ENCODE results near the gene NINL. TPM values are rescaled to one million over a fixed set of nuclear protein-coding genes. Genes with fewer than 3 reads are reported as not detected.
A peak's percentile ranks its signal among the peaks of the same experiment; 100 is the strongest.
"Not testable (repeated sequence)": the region's sequence is repeated elsewhere in the genome, so short reads cannot be mapped to it uniquely, and the experiment has no call there.

The NINL gene
- polyA plus RNA-seq, 1 donor = 30.9 TPM

GRCh38 chr20:25561771-25562170, 23.6 kb downstream of the NINL start:
- not testable (repeated sequence) for DNase-seq; H3K27ac ChIP-seq (ENCODE audit: low read length); H3K9me3 ChIP-seq (ENCODE audit: control insufficient read depth, low read depth, low read length); H3K36me3 ChIP-seq (ENCODE audit: control insufficient read depth, insufficient read depth, low read length); H3K27me3 ChIP-seq (ENCODE audit: control insufficient read depth, insufficient read depth, low read length); H3K4me1 ChIP-seq (ENCODE audit: control insufficient read depth, insufficient read depth, low read length); H3K4me3 ChIP-seq (ENCODE audit: low read length)
- WGBS (ENCODE audit: insufficient coverage, low lambda C conversion rate) = no CpG with 5 or more reads among the region's 31 CpGs

- no peak overlapping the region for H3K4me3 ChIP-seq (ENCODE audit: low read length)
- H3K27ac ChIP-seq (ENCODE audit: low read length) = no peak overlapping the region
- H3K4me1 ChIP-seq (ENCODE audit: control insufficient read depth, insufficient read depth, low read length) = peaks cover 18% of the 10 kb centered on the region
- peak in 1 of 2 donors; percentile 43 for DNase-seq
- no CpG with 5 or more reads among the region's 6 CpGs for WGBS (ENCODE audit: insufficient coverage, low lambda C conversion rate)
- no peaks in the 10 kb centered on the region for H3K36me3 ChIP-seq (ENCODE audit: control insufficient read depth, insufficient read depth, low read length)
- H3K27me3 ChIP-seq (ENCODE audit: control insufficient read depth, insufficient read depth, low read length) = no peaks in the 10 kb centered on the region
- H3K9me3 ChIP-seq (ENCODE audit: control insufficient read depth, low read depth, low read length) = no peaks in the 10 kb centered on the region
Measured at GRCh38 chr20:25553819-25554296, 31.5 kb downstream of the NINL start.

GRCh38 chr20:25552977-25553376, 32.4 kb downstream of the NINL start:
- peaks cover 25% of the 10 kb centered on the region for H3K4me1 ChIP-seq (ENCODE audit: control insufficient read depth, insufficient read depth, low read length)
- no peak for DNase-seq
- H3K4me3 ChIP-seq (ENCODE audit: low read length) = no peak overlapping the region
- no peaks in the 10 kb centered on the region for H3K36me3 ChIP-seq (ENCODE audit: control insufficient read depth, insufficient read depth, low read length)
- H3K27ac ChIP-seq (ENCODE audit: low read length) = no peak overlapping the region
- H3K27me3 ChIP-seq (ENCODE audit: control insufficient read depth, insufficient read depth, low read length) = no peaks in the 10 kb centered on the region
- H3K9me3 ChIP-seq (ENCODE audit: control insufficient read depth, low read depth, low read length) = peaks cover 5% of the 10 kb centered on the region
- WGBS (ENCODE audit: insufficient coverage, low lambda C conversion rate) = no CpG with 5 or more reads among the region's 5 CpGs

GRCh38 chr20:25551413-25552215, 33.7 kb downstream of the NINL start:
- no peak for DNase-seq
- Histone ChIP-seq H3K9me3 (ENCODE audit: control insufficient read depth, low read depth, low read length) (peaks cover 5% of the 10 kb centered on the region), H3K27ac (ENCODE audit: low read length) (no peak overlapping the region), H3K27me3 (ENCODE audit: control insufficient read depth, insufficient read depth, low read length) (no peaks in the 10 kb centered on the region), H3K4me3 (ENCODE audit: low read length) (no peak overlapping the region), H3K36me3 (ENCODE audit: control insufficient read depth, insufficient read depth, low read length) (peaks cover 2% of the 10 kb centered on the region), H3K4me1 (ENCODE audit: control insufficient read depth, insufficient read depth, low read length) (peaks cover 25% of the 10 kb centered on the region)
- WGBS (ENCODE audit: insufficient coverage, low lambda C conversion rate) = no CpG with 5 or more reads among the region's 6 CpGs

- no CpG with 5 or more reads among the region's 7 CpGs for WGBS (ENCODE audit: insufficient coverage, low lambda C conversion rate)
- peak overlapping the region; percentile 15 for H3K27ac ChIP-seq (ENCODE audit: low read length)
- DNase-seq = peak in 1 of 2 donors; percentile 31
Measured at GRCh38 chr20:25550645-25551337, 34.5 kb downstream of the NINL start.

GRCh38 chr20:25549843-25550477, 35.4 kb downstream of the NINL start:
- peak in 1 of 2 donors; percentile 26 for DNase-seq
- peak overlapping the region; percentile 63 for H3K27ac ChIP-seq (ENCODE audit: low read length)
- no peak overlapping the region for H3K4me3 ChIP-seq (ENCODE audit: low read length)
- H3K9me3 ChIP-seq (ENCODE audit: control insufficient read depth, low read depth, low read length) = peaks cover 5% of the 10 kb centered on the region
- H3K36me3 ChIP-seq (ENCODE audit: control insufficient read depth, insufficient read depth, low read length) = peaks cover 2% of the 10 kb centered on the region
- WGBS (ENCODE audit: insufficient coverage, low lambda C conversion rate) = no CpG with 5 or more reads among the region's 10 CpGs
- H3K27me3 ChIP-seq (ENCODE audit: control insufficient read depth, insufficient read depth, low read length) = no peaks in the 10 kb centered on the region
- peaks cover 25% of the 10 kb centered on the region for H3K4me1 ChIP-seq (ENCODE audit: control insufficient read depth, insufficient read depth, low read length)

More at GRCh38 chr20:25550645-25551337, 34.5 kb downstream of the NINL start:
- not testable (repeated sequence) for H3K27me3 ChIP-seq (ENCODE audit: control insufficient read depth, insufficient read depth, low read length); H3K9me3 ChIP-seq (ENCODE audit: control insufficient read depth, low read depth, low read length); H3K36me3 ChIP-seq (ENCODE audit: control insufficient read depth, insufficient read depth, low read length); H3K4me3 ChIP-seq (ENCODE audit: low read length)
- H3K4me1 ChIP-seq (ENCODE audit: control insufficient read depth, insufficient read depth, low read length) = peaks cover 25% of the 10 kb centered on the region

GRCh38 chr20:25549172-25549773, 36.1 kb downstream of the NINL start:
- Histone ChIP-seq H3K27ac (ENCODE audit: low read length) (peak overlapping the region; percentile 63), H3K4me3 (ENCODE audit: low read length) (no peak overlapping the region), H3K27me3 (ENCODE audit: control insufficient read depth, insufficient read depth, low read length) (no peaks in the 10 kb centered on the region), H3K4me1 (ENCODE audit: control insufficient read depth, insufficient read depth, low read length) (peaks cover 25% of the 10 kb centered on the region), H3K9me3 (ENCODE audit: control insufficient read depth, low read depth, low read length) (peaks cover 5% of the 10 kb centered on the region), H3K36me3 (ENCODE audit: control insufficient read depth, insufficient read depth, low read length) (peaks cover 2% of the 10 kb centered on the region)
- WGBS (ENCODE audit: insufficient coverage, low lambda C conversion rate) = no CpG with 5 or more reads among the region's 15 CpGs
- DNase-seq = peak in 1 of 2 donors; percentile 65

- Histone ChIP-seq H3K9me3 (ENCODE audit: control insufficient read depth, low read depth, low read length) (peaks cover 5% of the 10 kb centered on the region), H3K27ac (ENCODE audit: low read length) (peak overlapping the region; percentile 63), H3K4me1 (ENCODE audit: control insufficient read depth, insufficient read depth, low read length) (peaks cover 24% of the 10 kb centered on the region), H3K4me3 (ENCODE audit: low read length) (no peak overlapping the region), H3K36me3 (ENCODE audit: control insufficient read depth, insufficient read depth, low read length) (peaks cover 2% of the 10 kb centered on the region), H3K27me3 (ENCODE audit: control insufficient read depth, insufficient read depth, low read length) (no peaks in the 10 kb centered on the region)
- no peak for DNase-seq
- no CpG with 5 or more reads among the region's 14 CpGs for WGBS (ENCODE audit: insufficient coverage, low lambda C conversion rate)
Measured at GRCh38 chr20:25548613-25549086, 36.7 kb downstream of the NINL start.

- WGBS (ENCODE audit: insufficient coverage, low lambda C conversion rate) = no CpG with 5 or more reads among the region's 3 CpGs
- H3K4me1 ChIP-seq (ENCODE audit: control insufficient read depth, insufficient read depth, low read length) = peaks cover 23% of the 10 kb centered on the region
- peaks cover 5% of the 10 kb centered on the region for H3K9me3 ChIP-seq (ENCODE audit: control insufficient read depth, low read depth, low read length)
- peaks cover 2% of the 10 kb centered on the region for H3K36me3 ChIP-seq (ENCODE audit: control insufficient read depth, insufficient read depth, low read length)
- H3K4me3 ChIP-seq (ENCODE audit: low read length) = no peak overlapping the region
- no peaks in the 10 kb centered on the region for H3K27me3 ChIP-seq (ENCODE audit: control insufficient read depth, insufficient read depth, low read length)
- H3K27ac ChIP-seq (ENCODE audit: low read length) = no peak overlapping the region
- DNase-seq = no peak
Measured at GRCh38 chr20:25547999-25548398, 37.3 kb downstream of the NINL start.

GRCh38 chr20:25547063-25547462, 38.3 kb downstream of the NINL start:
- WGBS (ENCODE audit: insufficient coverage, low lambda C conversion rate) = 0% methylated on average over 1 of the region's 4 CpGs

More at GRCh38 chr20:25547063-25547462, 38.3 kb downstream of the NINL start:
- no peak for DNase-seq
- Histone ChIP-seq H3K9me3 (ENCODE audit: control insufficient read depth, low read depth, low read length) (peaks cover 5% of the 10 kb centered on the region), H3K4me3 (ENCODE audit: low read length) (no peak overlapping the region), H3K27me3 (ENCODE audit: control insufficient read depth, insufficient read depth, low read length) (no peaks in the 10 kb centered on the region), H3K36me3 (ENCODE audit: control insufficient read depth, insufficient read depth, low read length) (peaks cover 2% of the 10 kb centered on the region), H3K4me1 (ENCODE audit: control insufficient read depth, insufficient read depth, low read length) (peaks cover 23% of the 10 kb centered on the region), H3K27ac (ENCODE audit: low read length) (no peak overlapping the region)
